ENCODE results near the gene VPS35.

VPS35 gene

DNA sequence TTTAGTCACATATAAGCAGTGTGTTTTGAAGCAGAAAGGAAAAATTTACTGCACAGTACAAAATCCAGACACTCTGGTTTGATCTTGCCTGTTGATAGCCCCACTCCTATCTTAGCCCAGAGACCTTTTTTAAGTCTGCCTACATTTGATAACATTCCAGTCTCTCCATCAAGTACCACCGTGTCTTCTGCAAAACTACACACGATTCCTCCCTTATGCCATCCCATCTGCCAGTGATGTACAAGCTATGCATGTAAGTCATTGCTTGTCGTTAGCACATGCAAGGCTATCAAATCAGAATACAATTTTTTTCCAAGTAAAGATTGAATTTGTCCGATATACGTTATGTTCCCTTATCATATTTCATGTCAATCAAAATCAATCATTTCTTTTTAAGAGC lies 82.7 kb downstream of the VPS35 start:
- DNase-seq: no peak
